T-helper 9 cell (primary cell): Measurements from ENCODE around the gene RHD.
A peak's percentile ranks its signal among the peaks of the same experiment; 100 is the strongest.
"Not testable (repeated sequence)": the region's sequence is repeated elsewhere in the genome, so short reads cannot be mapped to it uniquely, and the experiment has no call there.

ENCODE experiments used
- DNase-seq: peaks from one replicate; pipeline ENCODE4 v3.0.0-alpha.2; 2020

The RHD gene

GRCh38 chr1:25257196-25257595, 15.1 kb upstream of the RHD start:
- DNase-seq, result no peak

GRCh38 chr1:25259813-25260212, 12.5 kb upstream of the RHD start:
- DNase-seq, result not testable (repeated sequence)

GRCh38 chr1:25260336-25260735, 12.0 kb upstream of the RHD start:
- DNase-seq, result not testable (repeated sequence)

GRCh38 chr1:25266554-25267287, 5.6 kb upstream of the RHD start:
- peak; percentile 13 for DNase-seq

GRCh38 chr1:25267288-25268142, 4.8 kb upstream of the RHD start:
- peak; percentile 86 for DNase-seq

GRCh38 chr1:25268143-25268760, 4.1 kb upstream of the RHD start:
- not testable (repeated sequence) for DNase-seq

- not testable (repeated sequence) for DNase-seq
Observed at GRCh38 chr1:25275648-25276047, 3.3 kb downstream of the RHD start.

GRCh38 chr1:25277295-25277694, 5.0 kb downstream of the RHD start:
- not testable (repeated sequence) for DNase-seq

- not testable (repeated sequence) for DNase-seq
Observed at GRCh38 chr1:25278358-25278757, 6.0 kb downstream of the RHD start.

- not testable (repeated sequence) for DNase-seq
Observed at GRCh38 chr1:25278790-25279189, 6.5 kb downstream of the RHD start.

- not testable (repeated sequence) for DNase-seq
Observed at GRCh38 chr1:25279693-25280111, 7.4 kb downstream of the RHD start.

GRCh38 chr1:25285862-25286261, 13.6 kb downstream of the RHD start:
- not testable (repeated sequence) for DNase-seq

- DNase-seq, result not testable (repeated sequence)
Observed at GRCh38 chr1:25287164-25287563, 14.9 kb downstream of the RHD start.

GRCh38 chr1:25288573-25289101, 16.3 kb downstream of the RHD start:
- not testable (repeated sequence) for DNase-seq

- DNase-seq, result not testable (repeated sequence)
Observed at GRCh38 chr1:25290043-25290442, 17.7 kb downstream of the RHD start.

GRCh38 chr1:25293426-25293825, 21.1 kb downstream of the RHD start:
- not testable (repeated sequence) for DNase-seq

GRCh38 chr1:25294889-25295826, 22.8 kb downstream of the RHD start:
- not testable (repeated sequence) for DNase-seq

GRCh38 chr1:25296501-25296900, 24.2 kb downstream of the RHD start:
- DNase-seq, result not testable (repeated sequence)

GRCh38 chr1:25300729-25301128, 28.4 kb downstream of the RHD start:
- not testable (repeated sequence) for DNase-seq

GRCh38 chr1:25302330-25302729, 30.0 kb downstream of the RHD start:
- not testable (repeated sequence) for DNase-seq

- DNase-seq, result not testable (repeated sequence)
Observed at GRCh38 chr1:25304936-25305335, 32.6 kb downstream of the RHD start.

GRCh38 chr1:25308168-25308567, 35.9 kb downstream of the RHD start:
- not testable (repeated sequence) for DNase-seq
